Measurements from ENCODE around the gene KEL. TPM values are rescaled to one million over a fixed set of nuclear protein-coding genes. Genes with fewer than 3 reads are reported as not detected.

The KEL gene
- total RNA-seq, 6 donors from 2014 or later, result 0.11 to 13.0 (median 3.1) TPM; not detected in 1

DNA sequence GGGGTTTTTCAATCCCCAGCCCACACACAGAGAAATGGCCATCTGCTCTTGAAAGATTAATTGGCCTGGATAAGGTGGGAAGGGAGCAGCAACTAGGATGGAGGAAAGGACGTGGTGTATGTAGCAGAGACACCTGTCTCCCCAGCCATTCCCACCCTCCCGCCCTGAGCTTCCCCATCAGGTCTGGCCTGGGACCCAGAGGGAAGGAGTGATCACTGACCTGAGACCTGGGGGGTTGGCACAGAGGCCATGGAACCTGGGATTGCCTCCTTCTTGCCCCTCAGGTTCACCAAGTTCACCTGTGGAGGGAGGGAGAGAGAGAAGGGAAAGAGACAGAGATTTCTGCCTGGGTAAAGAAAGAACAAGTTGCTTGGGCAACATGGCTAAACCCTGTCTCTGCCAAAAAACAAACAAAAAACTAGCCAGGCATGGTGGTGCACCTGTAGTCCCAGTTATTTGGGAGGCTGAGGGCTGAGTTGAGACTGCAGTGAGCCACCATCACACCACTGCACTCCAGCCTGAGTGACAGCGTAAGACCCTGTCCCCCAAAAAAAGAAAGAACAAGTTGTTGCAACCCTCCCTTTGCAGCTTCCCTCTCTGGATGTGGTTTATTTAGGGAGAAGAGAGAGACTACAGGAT is 65.3 kb downstream of the KEL start:
- H3K9me3 ChIP-seq, result no peaks in the 10 kb centered on the region
- H3K4me3 ChIP-seq, result no peak overlapping the region
- 83 to 93% methylated on average over 3 of the region's 3 CpGs for whole genome bisulfite sequencing, 2 donors
- H3K36me3 ChIP-seq, result no peaks in the 10 kb centered on the region
- H3K4me1 ChIP-seq, result no peaks in the 10 kb centered on the region
- H3K27me3 ChIP-seq, result no peaks in the 10 kb centered on the region
- DNase-seq, result no peak
- no peak for TF ChIP-seq POLR2AphosphoS5 (IDR thresholded peaks at IDR 0.05)
- TF ChIP-seq, protein P1, sequence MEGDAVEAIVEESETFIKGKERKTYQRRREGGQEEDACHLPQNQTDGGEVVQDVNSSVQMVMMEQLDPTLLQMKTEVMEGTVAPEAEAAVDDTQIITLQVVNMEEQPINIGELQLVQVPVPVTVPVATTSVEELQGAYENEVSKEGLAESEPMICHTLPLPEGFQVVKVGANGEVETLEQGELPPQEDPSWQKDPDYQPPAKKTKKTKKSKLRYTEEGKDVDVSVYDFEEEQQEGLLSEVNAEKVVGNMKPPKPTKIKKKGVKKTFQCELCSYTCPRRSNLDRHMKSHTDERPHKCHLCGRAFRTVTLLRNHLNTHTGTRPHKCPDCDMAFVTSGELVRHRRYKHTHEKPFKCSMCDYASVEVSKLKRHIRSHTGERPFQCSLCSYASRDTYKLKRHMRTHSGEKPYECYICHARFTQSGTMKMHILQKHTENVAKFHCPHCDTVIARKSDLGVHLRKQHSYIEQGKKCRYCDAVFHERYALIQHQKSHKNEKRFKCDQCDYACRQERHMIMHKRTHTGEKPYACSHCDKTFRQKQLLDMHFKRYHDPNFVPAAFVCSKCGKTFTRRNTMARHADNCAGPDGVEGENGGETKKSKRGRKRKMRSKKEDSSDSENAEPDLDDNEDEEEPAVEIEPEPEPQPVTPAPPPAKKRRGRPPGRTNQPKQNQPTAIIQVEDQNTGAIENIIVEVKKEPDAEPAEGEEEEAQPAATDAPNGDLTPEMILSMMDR (IDR thresholded peaks at IDR 0.05), result no peak
- TF ChIP-seq EP300 (IDR thresholded peaks at IDR 0.05), result no peak
- no peak for TF ChIP-seq POLR2A (IDR thresholded peaks at IDR 0.05)
- H3K27ac ChIP-seq, result no peak overlapping the region
- ATAC-seq (ENCODE audit: low FRiP score in 2 of 2), result no peak

GRCh38 chr7:142896151-142896550 is 66.0 kb downstream of the KEL start:
- no peaks in the 10 kb centered on the region for H3K27me3 ChIP-seq
- TF ChIP-seq POLR2AphosphoS5 (IDR thresholded peaks at IDR 0.05), result no peak
- no peak for TF ChIP-seq EP300 (IDR thresholded peaks at IDR 0.05)
- TF ChIP-seq, protein P1 (IDR thresholded peaks at IDR 0.05), result no peak
- no peak for TF ChIP-seq POLR2A (IDR thresholded peaks at IDR 0.05)
- H3K4me1 ChIP-seq, result no peaks in the 10 kb centered on the region
- 91 to 95% methylated on average over 3 of the region's 3 CpGs for WGBS, 2 donors
- no peak overlapping the region for H3K4me3 ChIP-seq
- no peaks in the 10 kb centered on the region for H3K36me3 ChIP-seq
- no peak overlapping the region for H3K27ac ChIP-seq
- DNase-seq (no peak), ATAC-seq (ENCODE audit: low FRiP score in 2 of 2) (no peak)
- no peaks in the 10 kb centered on the region for H3K9me3 ChIP-seq

- ATAC-seq (ENCODE audit: low FRiP score in 2 of 2) (no peak), DNase-seq (no peak)
- Histone ChIP-seq H3K4me3 (no peak overlapping the region), H3K27ac (no peak overlapping the region), H3K4me1 (no peaks in the 10 kb centered on the region), H3K9me3 (no peaks in the 10 kb centered on the region), H3K36me3 (no peaks in the 10 kb centered on the region), H3K27me3 (no peaks in the 10 kb centered on the region)
- TF ChIP-seq, protein P1 (IDR thresholded peaks at IDR 0.05), result no peak
- no peak for TF ChIP-seq POLR2AphosphoS5 (IDR thresholded peaks at IDR 0.05)
- no peak for TF ChIP-seq EP300 (IDR thresholded peaks at IDR 0.05)
- no peak for TF ChIP-seq POLR2A (IDR thresholded peaks at IDR 0.05)
- WGBS, 2 donors, result 53 to 54% methylated on average over 6 of the region's 6 CpGs
These were observed 67.1 kb downstream of the KEL start for GRCh38 chr7:142894985-142895593.

DNA sequence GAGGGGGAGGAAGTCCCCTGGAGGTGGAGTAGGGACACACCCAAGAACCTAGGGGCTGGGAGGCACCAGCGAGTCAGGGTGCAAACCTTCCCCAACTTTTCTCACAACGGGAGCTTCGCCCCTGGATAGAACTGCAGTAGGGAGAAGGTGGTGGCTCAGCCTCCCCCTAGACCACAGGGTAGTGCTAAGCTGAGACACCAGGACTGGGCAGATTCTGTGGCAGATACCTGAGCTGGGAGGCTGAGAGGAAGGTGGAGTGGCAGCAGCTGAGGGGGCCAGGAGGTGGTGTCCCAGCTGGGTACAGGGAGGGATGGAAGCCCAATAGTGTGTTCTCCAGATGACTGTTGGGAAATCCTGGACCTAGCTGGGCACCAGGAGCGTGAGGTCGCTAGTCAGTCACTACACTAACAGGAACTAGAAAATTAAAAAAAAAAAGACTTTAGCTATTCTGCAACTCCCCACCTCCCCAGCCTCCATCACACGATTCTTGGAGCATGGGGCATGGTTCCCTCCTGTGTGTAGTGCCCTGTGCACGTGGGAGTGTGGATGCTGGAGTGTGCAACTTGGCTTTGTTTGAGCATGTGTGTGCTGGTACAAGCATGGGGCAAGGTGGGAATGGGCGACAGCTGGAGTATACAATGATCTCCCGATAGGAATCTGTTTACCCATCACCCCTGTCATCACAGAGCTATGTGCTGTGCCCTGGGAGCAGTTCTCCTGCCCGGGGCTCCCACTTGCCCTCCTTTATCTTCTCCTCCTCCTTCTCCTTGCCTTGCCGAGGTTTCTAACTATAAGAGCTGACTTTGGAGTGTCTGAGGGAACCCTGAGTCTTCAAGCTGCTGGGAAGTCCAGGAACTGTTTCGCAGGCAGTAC is 67.8 kb downstream of the KEL start:
- H3K27ac ChIP-seq, result no peak overlapping the region
- WGBS, 2 donors, result 61 to 77% methylated on average over 12 of the region's 12 CpGs
- H3K27me3 ChIP-seq, result no peaks in the 10 kb centered on the region
- no peaks in the 10 kb centered on the region for H3K36me3 ChIP-seq
- H3K4me1 ChIP-seq, result no peaks in the 10 kb centered on the region
- no peak overlapping the region for H3K4me3 ChIP-seq
- DNase-seq (no peak), ATAC-seq (ENCODE audit: low FRiP score in 2 of 2) (no peak)
- H3K9me3 ChIP-seq, result no peaks in the 10 kb centered on the region
- TF ChIP-seq POLR2AphosphoS5 (IDR thresholded peaks at IDR 0.05) (no peak), POLR2A (IDR thresholded peaks at IDR 0.05) (no peak), EP300 (IDR thresholded peaks at IDR 0.05) (no peak)
- TF ChIP-seq, protein P1 (IDR thresholded peaks at IDR 0.05), result no peak

Data from upper lobe of left lung (tissue), 6 donors.